Prostate gland (tissue), 2 donors: ENCODE measurements around the gene UBASH3B.

Experiments
- POLR2A ChIP-seq: fragments of 450-650 bp; IDR thresholded peaks from one replicate; pipeline ENCODE4 v1.6.1; 2016; ENCODE audit warnings: antibody characterized with exemption, mild to moderate bottlenecking
- POLR2AphosphoS5 ChIP-seq: sonication (generic); formaldehyde crosslinking; IDR thresholded peaks from one replicate; pipeline ENCODE4 v1.6.1; 2017; ENCODE audit warnings: antibody characterized with exemption
- TF ChIP-seq, protein P1 (sequence below), 4 experiments: fragments of 200-600 bp in 2 of 4; fragments of 450-650 bp in 2 of 4; sonication (generic) in 2 of 4; IDR thresholded peaks; 1 replicate in 3 of 4; 2 replicates in 1 of 4; pipeline ENCODE4 v1.5.1; 2016 to 2019; ENCODE audit warnings: antibody characterized with exemption in 4 of 4, mild to moderate bottlenecking in 2 of 4, moderate library complexity in 2 of 4

DNA sequence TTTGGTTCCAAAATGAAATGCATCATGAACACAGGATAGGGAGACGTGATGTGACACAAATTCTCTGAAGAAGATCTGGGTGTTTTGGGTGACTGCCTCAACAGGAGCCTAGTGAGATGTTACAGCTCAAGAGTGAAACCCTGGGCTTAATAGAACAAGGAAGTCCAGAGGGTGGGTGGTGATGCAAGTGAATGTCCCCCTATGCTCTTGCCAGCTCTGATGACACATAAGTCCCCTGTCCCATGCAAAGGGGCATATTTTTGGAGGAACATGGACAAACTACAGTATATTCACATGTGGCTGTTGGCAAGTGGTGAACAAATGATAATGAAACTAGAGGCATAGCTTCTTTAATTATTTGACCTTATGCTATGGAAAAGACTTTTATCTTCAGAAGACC lies 191.9 kb downstream of the UBASH3B start:
- no peak for TF ChIP-seq POLR2A
- TF ChIP-seq, protein P1, sequence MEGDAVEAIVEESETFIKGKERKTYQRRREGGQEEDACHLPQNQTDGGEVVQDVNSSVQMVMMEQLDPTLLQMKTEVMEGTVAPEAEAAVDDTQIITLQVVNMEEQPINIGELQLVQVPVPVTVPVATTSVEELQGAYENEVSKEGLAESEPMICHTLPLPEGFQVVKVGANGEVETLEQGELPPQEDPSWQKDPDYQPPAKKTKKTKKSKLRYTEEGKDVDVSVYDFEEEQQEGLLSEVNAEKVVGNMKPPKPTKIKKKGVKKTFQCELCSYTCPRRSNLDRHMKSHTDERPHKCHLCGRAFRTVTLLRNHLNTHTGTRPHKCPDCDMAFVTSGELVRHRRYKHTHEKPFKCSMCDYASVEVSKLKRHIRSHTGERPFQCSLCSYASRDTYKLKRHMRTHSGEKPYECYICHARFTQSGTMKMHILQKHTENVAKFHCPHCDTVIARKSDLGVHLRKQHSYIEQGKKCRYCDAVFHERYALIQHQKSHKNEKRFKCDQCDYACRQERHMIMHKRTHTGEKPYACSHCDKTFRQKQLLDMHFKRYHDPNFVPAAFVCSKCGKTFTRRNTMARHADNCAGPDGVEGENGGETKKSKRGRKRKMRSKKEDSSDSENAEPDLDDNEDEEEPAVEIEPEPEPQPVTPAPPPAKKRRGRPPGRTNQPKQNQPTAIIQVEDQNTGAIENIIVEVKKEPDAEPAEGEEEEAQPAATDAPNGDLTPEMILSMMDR (IDR thresholded peaks at IDR 0.05): no peak
- no peak for TF ChIP-seq POLR2AphosphoS5
